H54 (cell line): Measurements from ENCODE around the gene RAB27B.
"Not testable (repeated sequence)": the region's sequence is repeated elsewhere in the genome, so short reads cannot be mapped to it uniquely, and the experiment has no call there.

Source experiments
- DNase-seq: peaks from one replicate; pipeline ENCODE4 v3.0.0; 2011; ENCODE audit warnings: low spot score, mixed read lengths; ENCODE audit not compliant: insufficient read length
- FAIRE-seq: peaks from 3 replicates; lab custom pipeline; 2011; peaks lifted over from hg19 to GRCh38; lab: Jason Lieb, UNC
- POLR2A ChIP-seq: IDR thresholded peaks from 2 replicates; pipeline ENCODE4 v1.6.1; 2011; ENCODE audit warnings: low read depth, mild to moderate bottlenecking, low read length

RAB27B gene

DNA sequence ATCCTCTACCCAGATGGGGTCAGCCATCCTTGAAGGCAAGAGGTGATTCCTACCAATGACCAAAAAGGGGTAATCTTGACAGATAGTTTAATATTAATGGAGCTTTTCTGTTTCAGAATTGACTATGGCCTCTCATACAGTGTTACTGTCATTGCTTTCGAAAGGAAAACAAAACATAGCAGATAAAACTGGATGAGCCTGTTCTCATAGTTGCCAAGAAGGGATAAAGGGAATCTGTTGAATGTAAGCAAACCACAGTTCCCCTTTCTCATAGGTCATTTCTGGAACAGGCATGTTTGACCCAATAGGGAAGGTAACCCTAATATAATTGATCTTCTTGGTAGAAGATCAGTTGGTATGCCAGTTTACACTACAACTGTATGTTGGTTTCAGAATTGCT, 1.6 kb downstream of the RAB27B start:
- no peak for TF ChIP-seq POLR2A
- FAIRE-seq (no peak), DNase-seq (no peak)

DNA sequence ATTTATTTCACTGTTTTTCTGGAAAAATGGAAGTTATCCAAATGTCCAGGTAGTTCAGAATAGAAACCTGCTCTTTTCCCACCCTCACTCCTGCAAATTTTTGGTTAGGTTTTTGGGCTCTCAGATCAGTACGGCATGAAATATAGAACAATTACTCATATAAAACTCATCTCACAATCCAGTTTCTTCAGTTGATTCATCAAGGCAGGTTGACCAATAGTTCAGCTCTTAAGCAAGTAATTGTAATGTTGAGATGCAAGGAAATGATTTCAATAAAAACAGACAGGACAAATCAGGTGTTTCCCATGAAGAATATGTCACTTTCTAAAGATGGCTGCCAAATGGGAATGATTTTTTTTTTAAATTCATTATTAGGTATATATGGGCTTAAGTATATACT, 2.0 kb downstream of the RAB27B start:
- DNase-seq (no peak), FAIRE-seq (no peak)
- TF ChIP-seq POLR2A: no peak

DNA sequence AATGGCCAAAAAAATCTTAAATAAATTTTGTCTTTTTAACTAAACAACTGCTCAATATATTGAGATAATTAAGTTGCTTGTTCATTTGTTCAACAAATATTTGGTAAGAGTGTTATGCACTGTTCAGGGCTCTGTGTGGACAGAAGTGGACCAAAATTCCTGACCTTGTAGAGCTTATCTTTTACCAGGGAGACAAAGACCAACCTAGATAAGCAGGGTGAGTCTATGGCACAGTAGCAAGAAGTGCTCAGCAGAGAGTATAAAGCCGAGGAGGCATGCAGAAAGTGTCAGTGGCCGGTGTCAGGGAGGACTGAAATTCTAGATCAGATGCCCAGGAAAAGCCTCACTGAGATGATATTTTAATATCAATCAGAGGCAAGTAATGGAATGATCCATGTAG, 2.6 kb downstream of the RAB27B start:
- TF ChIP-seq POLR2A: no peak
- DNase-seq (no peak), FAIRE-seq (no peak)

DNA sequence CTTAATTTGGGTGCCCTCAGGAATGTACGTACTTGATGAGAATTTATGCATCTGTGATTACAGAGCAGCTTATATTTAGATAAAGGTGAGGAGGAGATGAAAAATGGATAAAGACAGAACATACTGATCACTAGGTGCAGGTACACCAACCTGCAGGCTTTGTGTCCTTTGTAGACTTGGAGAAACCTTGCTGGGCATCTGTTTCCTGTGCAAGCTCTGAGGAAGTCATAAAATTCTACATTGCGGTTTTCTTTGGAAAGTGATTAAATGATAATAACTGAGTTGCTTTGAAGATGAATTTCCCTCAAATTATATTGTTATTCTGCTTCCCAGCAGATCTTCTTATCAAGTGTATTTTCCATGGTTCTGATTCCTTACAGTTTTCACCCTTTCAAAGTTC, 7.7 kb downstream of the RAB27B start:
- DNase-seq: no peak
- FAIRE-seq: no peak

DNA sequence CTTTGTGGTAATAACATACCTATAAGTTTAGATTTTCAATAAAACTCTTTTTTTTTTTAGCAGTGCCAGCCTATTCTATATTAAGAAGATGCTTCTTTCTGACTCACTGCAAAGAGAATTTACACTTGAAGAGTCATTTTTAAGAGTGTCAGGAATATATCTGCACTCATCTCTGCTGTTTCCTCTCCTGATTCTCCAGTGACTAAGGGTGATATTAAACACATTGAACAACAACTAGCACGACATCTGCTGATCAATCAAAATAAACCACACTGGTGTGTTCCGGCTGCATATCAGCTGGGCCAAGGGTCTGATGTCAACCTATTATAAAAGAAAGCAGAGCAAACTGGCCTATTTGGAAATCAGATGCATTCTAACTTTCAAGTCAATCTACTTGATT, 15.0 kb downstream of the RAB27B start:
- no peak for FAIRE-seq
- no peak for TF ChIP-seq POLR2A
- no peak for DNase-seq

More for the DNA sequence above, 7.7 kb downstream of the RAB27B start:
- TF ChIP-seq POLR2A: no peak

DNA sequence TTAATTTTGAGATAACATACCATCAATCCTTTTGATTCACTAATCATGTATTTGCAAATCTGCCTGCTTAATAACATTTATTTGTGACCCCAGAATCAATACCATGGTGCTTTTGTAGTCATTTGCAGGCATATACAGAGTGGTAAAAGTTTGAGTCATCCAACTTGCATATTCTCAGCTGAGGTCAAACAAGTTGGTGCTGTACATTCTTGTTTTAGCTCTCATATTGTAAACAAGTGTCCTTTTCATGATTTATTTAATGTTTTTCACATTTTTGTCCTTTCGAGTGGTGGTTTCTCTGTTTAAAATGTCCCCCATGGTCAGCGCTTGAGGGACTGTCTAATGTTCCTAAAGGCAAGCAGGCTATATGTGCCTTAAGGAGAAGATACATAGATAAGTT, 17.5 kb downstream of the RAB27B start:
- DNase-seq (no peak), FAIRE-seq (no peak)
- TF ChIP-seq POLR2A: no peak

DNA sequence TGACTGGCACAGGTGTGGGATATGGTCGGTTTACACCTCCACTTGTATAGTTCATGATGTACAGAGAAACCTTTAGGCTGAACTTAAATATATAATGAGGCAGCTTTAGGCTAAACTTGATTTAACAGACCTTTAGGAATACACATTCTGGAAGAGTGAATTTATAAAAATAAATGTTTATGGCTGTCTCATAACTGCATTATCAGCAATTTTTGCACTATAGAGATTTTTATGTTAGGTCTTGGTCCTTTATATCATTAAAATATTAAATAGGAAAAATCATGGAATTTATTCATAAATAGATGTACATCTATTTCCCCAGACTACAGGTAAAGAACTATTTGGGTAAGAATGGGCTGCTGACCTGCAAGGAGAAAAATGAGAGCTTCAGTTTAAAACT, 19.8 kb downstream of the RAB27B start:
- TF ChIP-seq POLR2A: no peak
- no peak for DNase-seq
- FAIRE-seq: no peak

DNA sequence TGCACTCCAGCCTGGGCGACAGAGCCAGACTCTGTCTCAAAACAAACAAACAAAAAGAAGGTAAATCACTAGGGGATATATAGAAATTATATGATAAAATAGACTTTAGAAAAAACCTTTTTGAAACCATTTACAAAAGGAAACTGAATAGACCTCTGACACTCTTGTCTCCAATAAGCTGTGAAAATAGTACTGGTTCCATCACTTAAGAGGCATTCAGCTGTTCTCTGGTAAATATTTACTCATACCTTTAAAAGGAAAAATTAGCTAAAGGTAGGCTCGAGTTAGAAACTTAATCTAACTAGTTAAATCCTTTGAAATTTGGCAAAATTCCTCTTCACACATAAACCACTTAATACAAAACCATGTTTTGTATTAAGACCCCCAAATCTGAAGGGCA, 21.4 kb downstream of the RAB27B start:
- no peak for TF ChIP-seq POLR2A
- no peak for FAIRE-seq
- DNase-seq: no peak

DNA sequence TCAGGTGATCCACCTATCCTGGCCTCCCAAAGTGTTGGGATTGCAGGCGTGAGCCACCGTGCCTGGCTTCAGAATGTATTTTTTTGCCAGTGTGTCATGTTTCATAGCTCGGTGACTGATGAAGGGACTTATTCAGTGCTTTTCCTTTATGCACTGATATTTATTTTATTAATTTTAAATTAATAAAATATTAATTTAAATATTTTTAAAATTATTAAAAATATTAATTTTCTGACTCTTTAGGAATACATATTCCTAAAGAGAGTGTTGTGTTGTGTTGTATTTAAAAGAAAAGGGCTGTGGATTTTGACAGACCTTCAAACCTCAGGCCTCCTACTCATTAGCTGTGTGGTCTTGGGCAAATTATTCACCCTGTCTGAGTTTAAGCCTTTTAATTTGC, 22.3 kb downstream of the RAB27B start:
- FAIRE-seq (no peak), DNase-seq (no peak)
- TF ChIP-seq POLR2A: no peak

DNA sequence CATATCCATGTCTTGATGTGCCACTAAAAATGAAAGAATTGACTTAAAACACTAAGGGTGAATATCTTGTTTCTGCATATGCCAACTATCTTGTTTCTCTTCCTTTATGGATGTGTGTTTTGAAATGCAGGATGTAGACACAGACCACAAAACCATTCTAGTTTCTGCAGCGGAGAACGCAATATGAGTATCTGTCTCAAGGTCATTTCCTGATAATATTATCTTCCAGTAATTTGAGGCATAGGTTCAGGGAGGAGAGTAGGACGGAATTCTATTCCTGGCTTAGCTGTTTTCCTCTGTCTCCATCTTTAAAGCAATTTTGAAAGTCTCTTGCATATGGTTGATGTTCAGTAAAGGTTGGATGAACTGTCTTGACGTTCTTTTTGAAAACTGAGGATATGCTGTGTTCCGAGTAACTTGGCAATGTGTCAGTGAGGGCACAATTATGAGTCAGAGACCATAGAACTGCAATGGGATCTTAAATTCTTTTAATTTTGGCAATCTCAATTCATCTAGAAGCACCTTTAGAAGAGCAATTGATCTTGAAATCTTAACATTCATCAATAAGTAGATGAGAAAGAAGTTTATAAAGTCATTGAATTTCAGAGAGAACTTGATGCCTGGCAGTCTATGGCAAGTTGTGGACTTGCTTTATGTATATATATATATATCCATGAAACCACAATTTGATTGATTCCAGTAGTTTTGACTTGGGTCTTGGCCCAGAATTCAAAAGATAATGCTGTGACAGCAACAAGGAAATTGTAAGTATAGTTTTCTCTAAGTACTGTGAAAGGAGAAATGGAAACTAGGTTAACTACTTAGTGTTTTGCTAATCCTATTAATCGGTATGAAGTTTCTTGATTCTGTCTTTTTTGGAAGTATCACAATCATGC, 24.8 kb downstream of the RAB27B start:
- TF ChIP-seq POLR2A: no peak
- no peak for FAIRE-seq
- no peak for DNase-seq

DNA sequence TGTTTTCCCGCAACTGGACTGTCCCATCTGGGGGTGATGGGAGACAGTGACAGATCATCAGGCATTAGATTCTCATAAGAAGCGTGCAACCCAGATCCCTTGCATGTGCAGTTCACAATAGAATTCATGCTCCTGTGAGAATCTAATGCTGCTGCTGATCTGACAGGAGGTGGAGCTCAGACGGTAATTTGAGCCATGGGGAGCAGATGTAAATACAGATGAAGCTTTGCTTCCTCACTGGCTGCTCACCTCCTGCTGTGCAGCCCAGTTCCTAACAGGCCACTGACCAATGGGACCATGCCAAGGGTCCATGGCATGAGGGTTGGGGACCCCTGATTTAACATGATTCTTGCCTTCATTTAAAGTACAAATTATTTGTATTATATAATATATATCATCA, 26.8 kb downstream of the RAB27B start:
- not testable (repeated sequence) for DNase-seq, FAIRE-seq

DNA sequence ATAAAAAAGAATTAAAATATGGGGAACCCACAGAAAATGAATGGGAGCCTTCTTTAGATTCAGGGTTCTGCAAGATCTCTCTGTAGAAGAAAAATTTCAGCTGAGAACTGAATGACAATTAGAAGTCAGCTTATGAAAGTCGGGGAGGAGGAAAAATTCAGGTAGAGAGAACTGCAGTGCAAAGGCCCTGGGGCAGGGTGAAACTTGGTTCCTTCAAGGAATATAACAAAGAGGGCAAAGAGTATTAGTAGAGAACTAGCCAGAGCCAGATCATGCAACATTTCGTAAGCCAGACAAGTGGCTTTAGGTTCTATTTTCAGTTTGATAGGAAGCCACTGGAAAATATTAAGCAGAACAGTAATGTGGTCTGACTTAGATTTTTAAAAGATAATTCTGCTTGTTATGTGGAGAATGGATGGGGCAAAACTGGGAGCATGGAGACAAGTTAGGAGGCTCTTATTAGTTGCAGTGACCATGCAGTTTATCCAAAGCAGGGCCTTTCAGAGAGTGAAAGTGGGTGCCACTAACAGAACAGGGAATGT, 27.9 kb downstream of the RAB27B start:
- FAIRE-seq (no peak), DNase-seq (no peak)
- no peak for TF ChIP-seq POLR2A

DNA sequence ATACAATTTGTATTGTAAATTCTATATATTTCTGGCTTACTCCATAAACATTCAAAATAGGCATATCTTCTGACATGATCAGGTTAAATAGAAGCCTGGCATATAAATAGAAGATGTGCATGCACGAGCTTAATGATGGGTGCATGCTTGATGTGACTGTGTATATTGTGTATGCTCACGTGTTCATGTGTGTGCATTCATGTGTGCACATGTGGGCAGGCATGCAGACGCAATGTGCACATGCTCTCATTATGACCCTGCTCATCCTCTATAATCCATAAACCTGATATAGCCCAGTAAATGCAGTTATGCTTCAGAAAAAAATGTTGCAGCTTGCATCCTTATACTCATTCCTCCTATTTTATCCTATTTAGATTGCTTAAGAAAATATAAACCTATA, 29.2 kb downstream of the RAB27B start:
- DNase-seq: no peak
- no peak for FAIRE-seq
- no peak for TF ChIP-seq POLR2A

DNA sequence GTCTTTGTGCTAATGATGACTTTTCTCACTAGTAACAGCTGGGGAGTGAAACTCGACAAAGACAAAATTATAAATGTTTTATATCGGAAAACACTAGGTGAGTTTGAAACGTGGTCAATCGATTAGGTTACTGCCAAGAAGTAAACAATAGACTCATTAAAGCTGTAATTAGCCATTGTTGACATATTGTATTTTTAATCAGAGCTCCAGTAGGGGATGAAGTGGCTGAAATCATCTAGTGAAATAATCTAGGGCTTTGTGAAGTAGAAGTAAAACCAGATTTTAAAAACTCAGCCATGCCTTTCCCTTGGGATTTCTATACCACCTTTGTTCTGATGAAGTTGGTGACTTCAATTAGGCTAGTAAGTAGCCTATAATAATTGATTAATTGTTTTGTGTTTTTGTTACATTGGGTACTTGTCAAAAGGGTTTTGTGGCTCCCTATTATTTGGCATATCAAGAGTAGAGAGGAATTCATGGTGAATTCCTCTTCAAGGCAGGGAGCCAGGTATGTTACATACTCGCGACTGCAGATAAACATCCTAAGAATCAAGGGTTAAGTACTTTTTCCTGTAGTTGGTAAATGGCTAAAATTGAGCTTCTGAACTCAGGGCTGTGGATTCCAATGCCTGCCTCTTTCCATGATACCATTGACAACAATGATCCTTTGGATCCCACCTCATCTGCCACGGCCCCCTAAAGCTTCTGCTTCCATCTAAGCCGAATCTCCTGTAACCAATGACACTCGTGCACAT, 31.6 kb downstream of the RAB27B start:
- TF ChIP-seq POLR2A: no peak
- FAIRE-seq (no peak), DNase-seq (no peak)
